Activated CD8-positive, alpha-beta memory T cell treated with anti-CD3 and anti-CD28 coated beads, Interleukin-2, amount 50 U/mL, for 4 hours (primary cell): ENCODE data around the gene GJC2.
"Not testable (repeated sequence)": the region's sequence is repeated elsewhere in the genome, so short reads cannot be mapped to it uniquely, and the experiment has no call there.

Experiments
- DNase-seq: peaks from one replicate; pipeline ENCODE4 v3.0.0-alpha.2; 2020

GJC2 gene

DNA sequence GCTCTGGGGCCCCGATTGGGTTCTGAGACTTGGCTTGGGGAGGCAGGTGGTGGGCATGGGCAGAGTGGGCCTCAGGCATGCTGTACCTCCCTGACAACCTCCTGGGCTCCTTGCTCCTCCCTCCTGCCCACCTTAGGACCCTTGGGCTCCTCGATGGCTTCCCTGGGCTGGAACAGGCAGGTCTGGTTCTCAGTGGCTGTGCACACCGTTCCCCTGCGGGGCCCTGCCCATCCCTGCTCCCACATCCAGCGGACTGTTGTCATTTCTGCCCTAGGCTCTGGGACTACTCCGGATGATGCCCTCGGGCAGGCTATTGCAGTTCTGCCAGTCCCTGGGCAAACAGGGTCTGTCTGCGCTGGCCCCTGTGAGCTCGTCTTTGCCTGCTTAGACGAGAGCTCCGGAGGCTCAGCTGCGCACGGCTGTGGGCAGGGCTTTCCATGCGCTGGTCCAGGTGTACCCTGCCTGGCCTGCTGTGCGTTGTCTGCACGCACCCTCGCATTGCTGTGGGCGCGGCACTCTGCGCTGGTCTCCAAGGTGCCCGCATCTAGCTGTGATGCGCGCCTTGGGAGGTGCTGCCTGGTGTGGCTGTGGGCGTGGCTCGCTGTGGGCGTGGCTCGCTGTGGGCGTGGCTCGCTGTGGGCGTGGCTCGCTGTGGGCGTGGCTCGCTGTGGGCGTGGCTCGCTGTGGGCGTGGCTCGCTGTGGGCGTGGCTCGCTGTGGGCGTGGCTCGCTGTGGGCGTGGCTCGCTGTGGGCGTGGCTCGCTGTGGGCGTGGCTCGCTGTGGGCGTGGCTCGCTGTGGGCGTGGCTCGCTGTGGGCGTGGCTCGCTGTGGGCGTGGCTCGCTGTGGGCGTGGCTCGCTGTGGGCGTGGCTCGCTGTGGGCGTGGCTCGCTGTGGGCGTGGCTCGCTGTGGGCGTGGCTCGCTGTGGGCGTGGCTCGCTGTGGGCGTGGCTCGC lies 24.1 kb downstream of the GJC2 start:
- DNase-seq = not testable (repeated sequence)

DNA sequence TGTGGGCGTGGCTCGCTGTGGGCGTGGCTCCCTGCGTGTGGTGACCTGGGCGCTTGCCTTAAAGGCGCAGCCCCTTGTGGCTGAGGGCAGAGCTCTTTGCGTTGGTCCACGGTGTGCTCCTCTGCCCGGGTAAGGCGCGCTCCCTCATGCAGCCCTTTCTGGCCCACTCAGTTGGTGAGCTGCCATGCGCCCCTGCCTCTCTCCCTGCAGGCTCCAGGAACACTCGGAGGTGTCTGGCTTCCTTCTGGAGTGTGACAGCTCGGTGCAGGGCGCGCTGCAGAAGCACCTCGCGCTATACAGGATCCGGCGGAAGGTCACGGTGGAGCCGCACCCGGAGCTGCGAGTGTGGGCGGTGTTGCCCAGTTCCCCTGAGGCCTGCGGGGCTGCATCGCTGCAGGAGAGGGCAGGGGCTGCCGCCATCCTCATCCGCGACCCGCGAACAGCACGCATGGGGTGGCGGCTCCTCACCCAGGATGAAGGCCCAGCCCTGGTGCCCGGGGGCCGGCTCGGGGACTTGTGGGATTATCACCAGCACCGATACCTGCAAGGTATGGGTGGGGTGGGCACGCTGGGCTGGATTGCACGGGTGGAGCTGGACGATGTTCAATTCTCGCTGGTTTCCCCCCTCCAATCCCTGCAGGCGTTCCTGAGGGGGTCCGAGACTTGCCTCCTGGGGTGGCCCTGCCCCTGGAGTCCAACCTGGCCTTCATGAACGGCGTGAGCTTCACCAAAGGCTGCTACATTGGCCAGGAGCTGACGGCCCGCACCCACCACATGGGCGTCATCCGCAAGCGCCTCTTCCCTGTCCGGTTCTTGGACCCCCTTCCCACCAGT lies 25.0 kb downstream of the GJC2 start:
- DNase-seq = no peak

DNA sequence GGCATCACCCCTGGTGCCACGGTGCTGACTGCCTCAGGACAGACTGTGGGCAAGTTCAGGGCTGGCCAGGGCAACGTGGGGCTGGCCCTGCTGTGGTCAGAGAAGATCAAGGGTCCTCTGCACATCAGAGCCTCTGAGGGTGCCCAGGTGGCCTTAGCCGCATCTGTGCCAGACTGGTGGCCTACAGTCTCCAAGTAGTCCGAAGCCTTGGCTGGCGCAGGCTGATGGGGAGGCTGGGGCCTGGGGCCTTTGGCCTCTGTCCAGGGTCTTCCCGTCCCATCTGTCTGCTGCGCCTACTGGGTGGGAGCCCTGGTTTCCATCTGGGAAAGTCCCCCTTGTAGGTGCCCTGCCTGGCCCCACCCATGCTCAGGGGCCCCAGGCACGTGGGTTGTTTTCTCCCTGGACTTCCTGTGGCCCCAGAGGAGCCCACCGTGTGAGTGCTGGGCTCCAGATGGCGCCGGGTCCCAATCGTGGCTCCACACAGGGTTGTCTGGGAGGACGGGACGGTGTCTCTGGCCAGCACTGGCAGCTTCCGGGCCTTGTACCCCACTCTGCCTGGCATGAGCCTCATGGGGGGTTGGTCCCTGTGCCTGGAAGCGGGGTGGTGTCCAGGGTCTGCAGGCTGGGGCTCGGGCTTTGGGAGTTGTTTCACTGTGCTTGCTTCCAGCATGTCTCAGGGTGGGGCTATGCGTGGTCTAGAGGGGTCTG lies 25.7 kb downstream of the GJC2 start:
- DNase-seq = no peak

- DNase-seq = no peak
Observed at GRCh38 chr1:228176024-228176395, 26.3 kb downstream of the GJC2 start.

GRCh38 chr1:228176461-228177182 lies 26.9 kb downstream of the GJC2 start:
- no peak for DNase-seq

DNA sequence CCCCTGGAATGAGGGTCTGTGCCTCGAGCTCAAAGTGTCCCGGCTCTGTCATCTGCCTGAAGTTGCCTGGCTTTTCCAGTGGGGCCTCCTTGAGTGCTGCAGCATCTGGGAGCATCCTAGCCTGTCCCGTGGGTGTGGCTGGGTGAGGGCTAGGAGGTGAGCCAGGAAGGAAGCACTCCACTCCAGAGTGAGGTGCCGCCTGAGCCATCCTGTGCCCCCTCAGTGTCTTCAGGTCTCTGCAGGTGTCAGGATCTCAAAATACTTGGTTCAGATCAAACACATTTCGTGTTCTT lies 27.4 kb downstream of the GJC2 start:
- DNase-seq = no peak

DNA sequence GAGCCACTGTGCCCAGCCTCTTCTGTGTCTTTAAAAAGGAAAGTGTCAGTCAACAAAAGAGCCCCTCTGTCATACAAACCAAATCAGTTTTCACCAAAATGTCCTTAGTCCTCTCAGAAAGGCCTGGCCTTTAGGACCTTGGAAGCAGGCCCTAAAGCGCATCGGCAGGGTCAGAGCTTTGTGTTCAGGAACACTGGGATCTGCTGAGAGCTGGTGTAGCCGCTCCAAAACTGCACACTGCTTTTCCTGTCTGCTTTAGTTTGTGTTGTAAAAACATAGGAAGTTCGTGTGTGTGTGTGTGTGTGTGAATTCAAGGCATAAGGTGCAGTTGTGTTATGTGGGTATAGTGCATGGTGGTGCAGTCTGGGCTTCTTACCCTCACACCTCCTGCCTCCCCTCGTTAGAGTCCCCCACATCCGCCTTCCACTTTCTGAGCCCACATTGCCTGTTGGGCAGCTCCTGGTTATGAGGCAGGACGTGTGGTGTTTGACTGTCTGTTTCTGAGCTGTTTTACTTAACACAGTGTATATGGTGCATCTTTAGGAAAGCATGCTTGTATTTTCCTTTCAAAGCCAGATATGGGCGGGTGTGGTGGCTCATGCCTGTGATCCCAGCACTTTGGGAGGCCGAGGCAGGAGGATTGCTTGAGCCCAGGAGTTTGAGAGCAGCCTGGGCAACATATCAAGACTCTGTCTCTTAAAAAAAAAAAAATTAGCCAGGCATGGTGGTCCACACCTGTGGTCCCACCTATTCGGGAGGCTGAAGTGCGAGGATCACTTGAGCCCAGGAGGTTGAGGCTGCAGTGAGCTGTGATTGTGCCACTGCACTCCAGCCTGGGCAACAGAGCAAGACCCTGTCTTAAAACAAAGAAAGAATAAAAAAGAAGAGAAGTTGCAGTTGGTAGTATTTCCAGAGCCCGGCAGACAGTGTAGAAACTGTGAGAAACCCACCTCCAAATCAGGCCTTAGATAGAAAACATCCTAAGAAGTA lies 28.3 kb downstream of the GJC2 start:
- no peak for DNase-seq

GRCh38 chr1:228178737-228179684 lies 29.3 kb downstream of the GJC2 start:
- no peak for DNase-seq

DNA sequence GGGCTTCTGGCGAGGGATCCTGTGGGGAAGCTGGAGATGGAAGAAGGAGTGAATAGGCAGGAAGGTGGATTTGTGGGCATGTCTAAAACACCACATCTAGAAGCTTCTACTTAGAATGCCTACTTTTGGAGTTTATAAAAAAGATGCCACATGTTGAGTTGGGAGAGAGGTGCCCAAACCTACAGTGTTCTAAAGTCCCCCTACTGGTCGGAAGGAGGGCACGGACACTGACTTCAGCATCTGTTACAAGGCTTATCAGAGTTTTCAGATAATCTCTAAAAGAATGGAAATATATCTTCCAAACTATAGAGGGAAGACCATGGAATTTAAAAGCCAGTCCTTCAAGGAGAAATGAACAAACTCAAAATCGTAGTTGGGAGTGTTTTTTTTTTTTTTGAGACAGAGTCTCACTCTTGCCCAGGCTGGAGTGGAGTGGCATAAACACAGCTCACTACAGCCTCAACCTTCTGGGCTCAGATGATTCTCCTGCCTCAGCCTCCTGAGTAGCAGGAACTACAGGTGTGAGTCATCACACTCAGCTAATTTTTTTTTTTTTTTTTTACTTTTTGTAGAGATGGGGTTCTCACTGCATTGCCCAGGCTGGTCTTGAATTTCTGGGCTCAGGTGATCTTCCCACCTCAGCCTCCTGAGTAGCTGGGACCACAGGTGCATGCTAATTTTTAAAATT lies 30.7 kb downstream of the GJC2 start:
- no peak for DNase-seq

DNA sequence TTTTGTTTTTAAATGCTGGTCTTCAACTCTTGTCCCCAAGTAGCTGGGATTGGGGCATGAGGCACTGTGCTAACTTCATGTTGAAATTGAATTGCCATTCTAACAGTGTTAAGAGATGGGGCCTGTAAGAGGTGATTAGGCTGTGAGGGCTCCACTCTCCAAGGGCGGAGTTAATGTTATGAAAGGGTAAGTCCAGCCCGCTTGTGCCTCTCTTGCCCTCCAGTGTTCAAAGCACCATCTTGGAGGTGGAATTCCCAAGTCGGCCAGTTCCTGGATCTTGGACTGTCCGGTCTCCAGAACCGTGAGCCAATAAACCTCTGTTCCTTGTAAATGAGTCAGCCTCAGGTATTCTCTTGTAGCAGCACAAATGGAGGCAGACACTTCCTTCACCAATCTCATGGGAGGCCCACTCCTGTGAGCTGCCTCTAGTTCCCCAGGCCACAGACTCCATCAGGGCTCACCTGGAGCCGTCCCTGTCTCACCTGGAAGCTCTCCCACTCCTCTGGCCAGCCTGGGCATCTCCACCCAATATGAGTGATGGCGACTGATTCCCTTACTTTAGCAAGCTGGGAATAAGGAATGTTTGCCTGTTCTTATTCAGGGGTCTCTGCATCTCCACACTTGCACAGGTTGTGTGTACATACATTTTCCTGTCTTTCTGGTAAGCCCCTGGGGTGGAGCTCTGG lies 31.4 kb downstream of the GJC2 start:
- no peak for DNase-seq

GRCh38 chr1:228181645-228182034 lies 31.9 kb downstream of the GJC2 start:
- DNase-seq = no peak

DNA sequence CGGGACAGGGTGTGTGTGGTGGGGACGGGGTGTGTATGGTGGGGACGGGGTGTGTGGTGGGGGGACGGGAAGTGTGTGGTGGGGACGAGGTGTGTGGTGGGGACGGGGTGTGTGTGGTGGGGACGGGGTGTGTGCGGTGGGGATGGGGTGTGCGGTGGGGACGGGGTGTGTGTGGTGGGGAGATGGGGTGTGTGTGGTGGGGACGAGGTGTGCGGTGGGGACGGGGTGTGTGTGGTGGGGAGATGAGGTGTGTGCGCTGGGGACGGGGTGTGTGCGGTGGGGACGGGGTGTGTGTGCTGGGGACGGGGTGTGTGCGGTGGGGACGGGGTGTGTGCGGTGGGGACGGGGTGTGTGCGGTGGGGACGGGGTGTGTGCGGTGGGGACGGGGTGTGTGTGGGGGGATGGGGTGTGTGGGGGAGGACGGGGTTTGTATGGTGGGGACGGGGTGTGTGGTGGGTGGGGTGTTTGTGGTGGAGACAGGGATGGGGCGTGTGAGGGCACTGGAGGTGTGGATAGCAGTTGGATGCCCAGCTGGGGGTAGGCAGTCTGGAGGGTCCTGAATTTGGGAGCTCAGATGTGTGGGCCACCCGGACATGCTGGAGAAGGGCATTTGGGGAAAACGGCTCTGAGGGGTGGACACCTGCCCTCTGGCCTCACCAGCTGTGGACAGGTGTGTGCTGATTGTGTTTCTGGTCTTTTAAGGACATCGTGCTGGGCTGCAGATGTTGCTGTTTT lies 32.7 kb downstream of the GJC2 start:
- no peak for DNase-seq

DNA sequence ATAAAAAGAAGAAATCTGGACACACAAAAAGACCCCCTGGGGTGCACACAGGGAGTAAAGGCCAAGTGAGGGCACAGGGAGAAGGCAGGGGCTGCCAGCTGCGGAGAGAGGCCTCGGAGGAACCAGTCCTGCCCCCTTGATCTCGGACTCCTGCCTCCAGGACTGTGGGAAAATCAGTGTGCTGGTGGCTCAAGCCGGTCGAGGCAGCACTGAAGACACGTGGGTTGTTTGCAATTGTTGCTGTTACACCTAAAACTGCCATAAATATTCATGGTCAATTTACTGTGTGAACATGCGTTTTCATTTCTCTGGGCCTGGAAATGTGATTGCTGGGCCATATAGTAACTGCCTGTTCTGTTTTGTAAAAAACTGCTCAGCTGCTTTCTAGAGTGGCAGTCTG lies 34.4 kb downstream of the GJC2 start:
- DNase-seq = no peak

DNA sequence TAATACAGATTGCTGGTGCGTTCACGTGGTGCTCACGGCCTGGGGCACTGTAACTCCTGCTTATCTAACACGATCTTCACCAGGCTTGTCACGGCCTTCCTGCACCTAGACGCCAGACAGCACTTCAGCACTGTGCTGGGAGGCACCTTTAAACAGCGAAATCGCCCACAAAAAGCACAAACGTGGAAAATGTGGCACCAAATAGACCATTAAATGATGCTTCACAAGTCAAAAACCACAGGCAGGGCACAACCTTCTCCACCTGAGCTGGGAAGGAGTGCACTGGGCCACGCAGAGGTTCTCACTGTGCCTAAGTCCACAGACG lies 35.9 kb downstream of the GJC2 start:
- DNase-seq = no peak

DNA sequence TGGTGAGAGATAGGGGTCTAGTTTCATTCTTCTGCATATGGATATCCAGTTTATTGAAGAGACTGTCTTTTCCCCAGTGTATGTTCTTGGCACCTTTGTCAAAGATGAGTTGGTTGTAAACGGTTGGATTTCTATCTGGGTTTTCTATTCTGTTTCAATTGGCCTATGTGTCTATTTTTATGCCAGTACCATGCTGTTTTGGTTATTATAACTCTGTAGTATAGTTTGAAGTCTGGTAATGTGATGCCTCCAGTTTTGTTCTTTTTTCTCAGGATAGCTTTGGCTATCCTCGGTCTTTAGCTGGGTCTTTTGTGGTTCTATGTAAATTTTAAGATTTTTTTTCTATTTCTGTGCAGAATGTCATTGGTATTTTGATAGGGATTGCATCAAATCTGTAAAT lies 38.5 kb downstream of the GJC2 start:
- not testable (repeated sequence) for DNase-seq

GRCh38 chr1:228190182-228190581 lies 40.5 kb downstream of the GJC2 start:
- DNase-seq = no peak

DNA sequence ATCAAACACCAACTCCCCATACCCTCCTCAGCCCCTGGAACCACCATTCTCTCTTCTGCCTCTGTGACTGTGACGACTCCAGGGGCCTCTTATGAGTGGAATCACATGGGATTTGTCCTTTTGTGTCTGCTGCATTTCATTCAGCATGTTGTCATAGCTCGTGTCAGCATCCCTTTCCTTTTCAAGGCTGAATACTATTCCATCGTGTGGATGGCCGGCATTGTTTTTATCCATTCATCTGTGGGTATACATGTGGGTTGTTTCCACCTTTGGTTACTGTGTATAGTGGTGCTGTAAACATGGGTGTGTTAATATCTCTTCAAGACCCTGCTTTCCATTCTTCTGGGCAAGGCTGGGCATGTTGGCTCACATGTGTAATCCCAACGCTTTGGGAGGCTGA lies 41.0 kb downstream of the GJC2 start:
- no peak for DNase-seq

GRCh38 chr1:228194436-228194835 lies 44.7 kb downstream of the GJC2 start:
- no peak for DNase-seq
